Left ventricle myocardium inferior (tissue), 1 donor: ENCODE measurements around the gene PPP1R37. TPM values are rescaled to one million over a fixed set of nuclear protein-coding genes. Genes with fewer than 3 reads are reported as not detected.

ENCODE experiments used
- DNase-seq: peaks from one replicate; pipeline ENCODE4 v3.0.0-alpha.2; 2020
- H3K27ac ChIP-seq: fragments of 200-600 bp; replicated peaks from 2 replicates; pipeline ENCODE4 v1.8.0; 2021
- H3K27me3 ChIP-seq: fragments of 200-600 bp; 2 replicates; pipeline ENCODE4 v1.8.0; 2021; ENCODE audit warnings: low read depth
- H3K36me3 ChIP-seq: fragments of 200-600 bp; 2 replicates; pipeline ENCODE4 v1.8.0; 2021
- H3K4me1 ChIP-seq: fragments of 200-600 bp; 2 replicates; pipeline ENCODE4 v1.8.0; 2021
- H3K4me3 ChIP-seq: fragments of 200-600 bp; 2 replicates; pipeline ENCODE4 v1.8.0; 2021; ENCODE audit warnings: mild to moderate bottlenecking, moderate library complexity
- H3K9me3 ChIP-seq: fragments of 200-600 bp; replicated peaks from 2 replicates; pipeline ENCODE4 v1.8.0; 2021
- intact Hi-C: fragments of 100-400 bp; cut with micrococcal nuclease; formaldehyde crosslinking; loops from one replicate; pipeline ENCODE4 v1.11.0; 2022
- total RNA-seq: library from RNA; stranded (reverse); fragmentation: NEBNext Ultra II Directional; extraction: Animal tissue kit (Norgen Biotek cat#: 25700); gene quantifications from one replicate; pipeline ENCODE4 v1.2.1, GENCODE V29; 2021
- TF ChIP-seq, protein P1 (sequence below): fragments of 200-600 bp; IDR thresholded peaks from 2 replicates; pipeline ENCODE4 v1.8.0; 2021; ENCODE audit warnings: antibody characterized with exemption, mild to moderate bottlenecking, borderline replicate concordance
- donor health status: DM: no; HTN: yes; CAD: no; lungs with severe emphysema.

The PPP1R37 gene
- total RNA-seq, 1 donor from 2014 or later, result 15.9 TPM

- no peak for DNase-seq
- Histone ChIP-seq H3K4me3 (no peak overlapping the region), H3K27me3 (no peaks in the 10 kb centered on the region), H3K9me3 (no peaks in the 10 kb centered on the region), H3K4me1 (peaks cover 36% of the 10 kb centered on the region), H3K27ac (peak overlapping the region; percentile 72), H3K36me3 (no peaks in the 10 kb centered on the region)
- intact Hi-C loops, result no loop called here
- TF ChIP-seq, protein P1, sequence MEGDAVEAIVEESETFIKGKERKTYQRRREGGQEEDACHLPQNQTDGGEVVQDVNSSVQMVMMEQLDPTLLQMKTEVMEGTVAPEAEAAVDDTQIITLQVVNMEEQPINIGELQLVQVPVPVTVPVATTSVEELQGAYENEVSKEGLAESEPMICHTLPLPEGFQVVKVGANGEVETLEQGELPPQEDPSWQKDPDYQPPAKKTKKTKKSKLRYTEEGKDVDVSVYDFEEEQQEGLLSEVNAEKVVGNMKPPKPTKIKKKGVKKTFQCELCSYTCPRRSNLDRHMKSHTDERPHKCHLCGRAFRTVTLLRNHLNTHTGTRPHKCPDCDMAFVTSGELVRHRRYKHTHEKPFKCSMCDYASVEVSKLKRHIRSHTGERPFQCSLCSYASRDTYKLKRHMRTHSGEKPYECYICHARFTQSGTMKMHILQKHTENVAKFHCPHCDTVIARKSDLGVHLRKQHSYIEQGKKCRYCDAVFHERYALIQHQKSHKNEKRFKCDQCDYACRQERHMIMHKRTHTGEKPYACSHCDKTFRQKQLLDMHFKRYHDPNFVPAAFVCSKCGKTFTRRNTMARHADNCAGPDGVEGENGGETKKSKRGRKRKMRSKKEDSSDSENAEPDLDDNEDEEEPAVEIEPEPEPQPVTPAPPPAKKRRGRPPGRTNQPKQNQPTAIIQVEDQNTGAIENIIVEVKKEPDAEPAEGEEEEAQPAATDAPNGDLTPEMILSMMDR, result no peak
Measured at GRCh38 chr19:45170146-45171106, 77.4 kb downstream of the PPP1R37 start.

DNA sequence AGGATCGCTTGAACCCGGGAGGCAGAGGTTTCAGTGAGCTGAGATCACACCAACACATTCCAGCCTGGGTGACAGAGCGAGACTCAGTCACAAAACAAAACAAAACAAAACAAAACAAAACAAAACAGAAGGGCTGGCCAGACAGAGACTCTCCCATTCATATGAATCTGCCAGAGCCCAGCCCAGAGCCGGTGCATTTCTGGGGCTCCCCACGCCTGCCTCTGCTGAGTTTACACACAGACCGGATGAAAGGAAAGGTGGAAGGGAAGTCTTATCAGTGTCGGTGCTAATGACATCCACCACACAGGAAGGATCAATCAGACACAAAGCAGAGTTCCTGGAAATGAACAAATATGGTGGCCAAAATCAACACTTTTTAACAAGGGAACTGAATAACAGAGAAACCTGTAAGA lies 78.2 kb downstream of the PPP1R37 start:
- H3K4me3 ChIP-seq, result no peak overlapping the region
- H3K9me3 ChIP-seq, result no peaks in the 10 kb centered on the region
- no peaks in the 10 kb centered on the region for H3K27me3 ChIP-seq
- no peaks in the 10 kb centered on the region for H3K36me3 ChIP-seq
- TF ChIP-seq, protein P1, result no peak
- intact Hi-C loops, result no loop called here
- peaks cover 30% of the 10 kb centered on the region for H3K4me1 ChIP-seq
- H3K27ac ChIP-seq, result peak overlapping the region; percentile 72
- DNase-seq, result no peak

DNA sequence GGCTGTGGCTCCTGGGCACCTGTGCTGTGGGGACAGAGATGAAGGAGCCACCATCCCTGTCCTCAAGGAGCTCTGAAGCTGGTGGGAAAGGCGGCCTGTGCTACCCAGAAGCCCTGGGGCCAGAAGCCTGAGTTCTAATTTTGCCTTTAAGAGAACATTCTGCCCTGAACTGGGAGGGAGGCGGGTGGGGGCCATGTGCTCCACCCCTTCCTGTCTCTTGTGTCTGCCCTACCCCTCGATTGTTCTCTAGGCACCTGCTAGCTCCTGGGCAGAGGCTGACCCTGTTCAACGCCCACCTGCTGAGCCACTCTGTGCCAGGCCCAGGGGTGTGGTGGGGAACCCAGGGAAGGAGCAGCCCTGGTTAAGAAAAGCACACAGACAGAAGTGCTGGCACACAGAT lies 79.2 kb downstream of the PPP1R37 start:
- TF ChIP-seq, protein P1, result no peak
- H3K27ac ChIP-seq, result peak overlapping the region; percentile 72
- intact Hi-C loops, result no loop called here
- H3K9me3 ChIP-seq, result no peaks in the 10 kb centered on the region
- peaks cover 22% of the 10 kb centered on the region for H3K4me1 ChIP-seq
- no peaks in the 10 kb centered on the region for H3K27me3 ChIP-seq
- no peak for DNase-seq
- no peak overlapping the region for H3K4me3 ChIP-seq
- no peaks in the 10 kb centered on the region for H3K36me3 ChIP-seq

DNA sequence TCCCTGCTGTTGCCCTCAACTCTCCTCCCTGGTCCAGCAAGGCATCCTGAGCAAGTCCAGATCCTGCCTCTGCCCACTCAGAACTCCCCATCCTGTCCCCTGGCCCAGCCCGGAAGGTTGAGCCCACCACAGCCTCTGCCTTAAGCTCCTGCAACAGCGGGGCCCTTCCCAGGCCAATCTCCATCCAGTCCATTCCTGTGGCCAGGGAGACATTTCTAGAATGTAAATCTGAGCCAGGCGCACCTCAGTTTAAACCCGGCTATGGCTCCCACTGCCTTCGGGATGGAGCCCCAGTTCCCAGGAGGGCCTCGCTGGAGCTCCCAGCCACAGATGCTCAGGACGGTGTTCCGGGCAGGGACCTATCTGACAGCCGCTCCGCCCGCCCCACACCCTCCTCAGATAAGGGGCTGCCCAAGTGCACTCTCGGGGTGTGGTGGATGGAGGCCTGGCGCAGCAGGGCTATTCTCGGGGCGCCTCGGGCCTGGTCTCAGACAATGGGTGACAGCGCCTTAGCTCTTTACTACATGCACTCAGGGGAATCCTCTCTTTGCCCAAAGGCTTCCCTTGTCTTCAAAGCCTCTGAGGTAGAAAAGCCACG lies 79.7 kb downstream of the PPP1R37 start:
- Histone ChIP-seq H3K4me1 (peaks cover 25% of the 10 kb centered on the region), H3K27me3 (no peaks in the 10 kb centered on the region), H3K4me3 (no peak overlapping the region), H3K36me3 (no peaks in the 10 kb centered on the region), H3K9me3 (no peaks in the 10 kb centered on the region), H3K27ac (peak overlapping the region; percentile 72)
- TF ChIP-seq, protein P1, result no peak
- DNase-seq, result no peak
- intact Hi-C loops, result no loop called here

DNA sequence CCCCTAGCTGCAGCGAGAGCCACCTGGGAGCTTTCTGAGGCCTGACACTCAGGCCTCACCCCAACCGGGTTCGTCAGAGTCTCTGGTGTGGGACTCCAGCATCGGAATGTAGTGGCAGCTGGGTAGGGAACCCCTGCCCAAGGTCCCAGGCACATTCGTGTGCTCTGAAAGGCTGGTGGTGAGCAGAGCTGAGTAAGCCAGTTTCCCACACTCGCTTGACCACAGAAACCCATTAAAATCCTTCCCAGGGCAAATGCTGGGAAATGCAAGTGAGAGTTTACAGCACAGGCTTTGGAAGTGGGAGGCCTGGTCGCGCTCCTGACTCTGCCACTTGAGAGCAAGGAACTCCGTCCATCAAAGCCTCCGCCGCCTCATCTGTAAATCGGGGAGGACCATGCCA lies 80.8 kb downstream of the PPP1R37 start:
- intact Hi-C loops, result no loop called here
- no peak for DNase-seq
- no peaks in the 10 kb centered on the region for H3K9me3 ChIP-seq
- H3K27ac ChIP-seq, result no peak overlapping the region
- peaks cover 30% of the 10 kb centered on the region for H3K4me1 ChIP-seq
- no peak overlapping the region for H3K4me3 ChIP-seq
- no peaks in the 10 kb centered on the region for H3K36me3 ChIP-seq
- H3K27me3 ChIP-seq, result no peaks in the 10 kb centered on the region
- TF ChIP-seq, protein P1, result no peak
